HUDEP-2 (cell line): ENCODE results near the gene SNORC.
"Not testable (repeated sequence)": the region's sequence is repeated elsewhere in the genome, so short reads cannot be mapped to it uniquely, and the experiment has no call there.

Source experiments
- DNase-seq, 76 experiments: peaks; one replicate each; lab custom pipeline; 2025; ENCODE audit not compliant: unreplicated experiment in 76 of 76; lab: John Stamatoyannopoulos, UW

The SNORC gene

GRCh38 chr2:232894746-232895145, 24.7 kb downstream of the SNORC start:
- no peak for DNase-seq

GRCh38 chr2:232896111-232896510, 26.0 kb downstream of the SNORC start:
- DNase-seq = no peak

- no peak for DNase-seq
These were observed 26.9 kb downstream of the SNORC start for GRCh38 chr2:232896720-232897597.

DNA sequence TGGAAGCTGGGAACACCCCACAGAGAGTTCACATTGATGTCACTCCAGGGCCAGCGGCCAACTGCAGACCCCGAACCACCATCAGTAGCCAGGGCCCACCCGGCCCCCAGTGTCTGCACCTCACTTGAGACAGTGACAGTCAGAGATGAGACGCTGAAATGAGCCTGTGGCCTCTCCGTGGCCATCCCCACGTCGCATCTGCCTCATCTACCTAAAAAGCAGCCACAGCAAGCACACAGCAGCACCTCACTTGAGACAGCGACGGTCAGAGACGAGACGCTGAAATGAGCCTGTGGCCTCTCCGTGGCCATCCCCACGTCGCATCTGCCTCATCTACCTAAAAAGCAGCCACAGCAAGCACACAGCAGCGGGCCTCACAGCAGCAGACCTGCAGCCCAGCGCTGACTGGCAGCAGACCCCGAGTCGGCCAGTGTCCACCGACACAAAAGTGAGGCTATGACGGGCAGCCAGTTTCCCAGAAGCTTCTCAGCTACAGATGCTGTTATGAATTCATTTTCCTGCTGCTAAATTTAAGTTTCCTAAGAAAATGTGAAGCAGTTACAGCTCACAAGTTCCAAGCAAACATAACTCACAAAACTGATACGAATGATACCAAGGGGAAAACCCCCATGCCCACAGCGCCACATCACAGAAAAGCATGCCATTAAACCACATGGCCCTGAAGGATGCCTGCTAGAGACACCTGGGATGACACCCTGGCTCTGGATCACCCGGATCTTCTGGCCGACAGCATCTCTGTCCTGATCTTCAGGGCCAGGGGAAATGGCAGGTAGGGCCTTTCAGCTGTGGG, 27.7 kb downstream of the SNORC start:
- DNase-seq = no peak

GRCh38 chr2:232898592-232899543, 28.8 kb downstream of the SNORC start:
- DNase-seq = no peak

DNA sequence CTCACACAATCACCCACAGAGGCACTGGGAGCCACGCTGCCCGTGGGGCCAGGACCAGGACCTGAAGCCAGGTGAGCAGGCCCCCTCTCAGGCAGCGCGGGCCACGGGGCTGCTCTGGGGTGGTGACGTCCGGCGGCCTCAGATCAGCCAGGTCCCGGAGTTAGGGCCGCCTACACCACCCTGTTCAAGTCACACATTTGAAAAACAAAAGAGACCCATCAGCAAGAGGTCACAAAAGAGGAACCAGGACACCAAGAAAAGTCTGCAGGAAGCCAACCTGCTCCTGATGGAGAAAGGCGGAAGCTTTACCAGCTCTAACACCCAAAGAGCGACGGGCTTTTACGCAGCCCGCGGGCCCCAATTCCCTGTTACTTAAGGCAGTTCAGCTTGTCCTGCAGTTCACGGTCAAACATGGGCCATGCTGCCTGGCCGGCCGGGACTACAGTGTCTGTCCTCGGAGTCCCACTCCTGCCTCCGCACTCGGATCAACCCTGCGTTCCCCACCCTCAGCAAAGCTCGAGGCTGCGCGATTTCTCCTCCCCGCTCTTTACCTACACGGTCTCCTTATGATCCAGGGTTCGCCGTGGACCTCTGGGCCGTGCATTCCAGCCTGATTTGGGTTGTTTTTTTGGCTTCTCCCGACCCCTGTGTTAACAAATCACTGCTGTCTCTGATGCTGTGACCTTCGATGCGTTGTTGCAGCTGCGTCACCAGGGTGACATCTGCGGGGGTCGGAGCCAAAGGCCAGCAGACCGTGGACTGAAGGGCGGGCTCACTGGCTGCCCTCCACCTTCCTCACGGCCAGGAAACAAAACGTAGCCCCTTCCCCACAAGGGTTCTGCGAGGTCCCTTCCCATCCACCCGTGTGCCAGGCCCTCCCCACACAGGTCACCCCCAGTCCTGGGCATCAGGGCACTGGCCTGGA, 31.0 kb downstream of the SNORC start:
- no peak for DNase-seq

DNA sequence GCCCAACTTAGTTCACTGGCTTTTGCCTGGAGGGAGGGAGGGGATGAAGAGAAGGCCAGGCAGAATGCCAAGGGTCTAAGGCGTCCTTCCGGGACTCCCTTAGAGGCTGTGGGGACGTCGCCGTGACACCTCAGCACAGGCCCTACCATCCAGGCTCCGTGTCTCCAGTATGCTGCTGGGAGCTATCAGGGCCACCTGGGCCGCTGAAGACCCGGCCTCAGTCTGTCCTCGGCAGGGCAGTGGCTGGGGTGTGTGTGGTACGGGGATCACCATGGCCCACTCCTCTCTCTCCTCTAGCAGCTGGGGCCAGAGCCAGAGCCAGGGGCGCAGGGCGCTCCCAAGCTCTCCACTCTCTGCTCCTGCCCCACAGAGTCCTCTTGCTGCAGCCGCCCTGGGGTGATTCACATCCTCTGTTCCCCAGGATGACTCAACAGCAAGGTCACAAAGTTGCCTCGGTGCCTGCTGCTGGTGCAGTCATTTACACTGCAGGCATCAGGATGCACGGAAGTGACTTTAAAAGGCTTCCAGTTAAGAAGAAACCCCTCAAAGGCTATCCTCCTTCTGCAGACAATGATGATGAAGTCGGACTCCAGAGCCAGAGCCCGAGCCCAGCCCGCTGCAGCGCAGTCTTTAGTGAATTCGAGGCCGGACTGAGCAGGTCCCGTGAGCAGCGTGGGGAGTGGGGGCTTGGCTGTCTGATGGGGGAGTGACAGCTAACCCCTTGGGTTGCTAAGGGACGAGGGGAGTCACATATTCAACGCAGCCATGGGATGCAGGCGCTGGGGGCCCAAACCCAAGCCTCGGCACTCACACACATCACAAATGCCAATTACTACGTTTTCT, 31.9 kb downstream of the SNORC start:
- peak in 2 of 76 experiments; percentile 4 to 12 for DNase-seq

GRCh38 chr2:232903989-232904388, 33.9 kb downstream of the SNORC start:
- no peak for DNase-seq

DNA sequence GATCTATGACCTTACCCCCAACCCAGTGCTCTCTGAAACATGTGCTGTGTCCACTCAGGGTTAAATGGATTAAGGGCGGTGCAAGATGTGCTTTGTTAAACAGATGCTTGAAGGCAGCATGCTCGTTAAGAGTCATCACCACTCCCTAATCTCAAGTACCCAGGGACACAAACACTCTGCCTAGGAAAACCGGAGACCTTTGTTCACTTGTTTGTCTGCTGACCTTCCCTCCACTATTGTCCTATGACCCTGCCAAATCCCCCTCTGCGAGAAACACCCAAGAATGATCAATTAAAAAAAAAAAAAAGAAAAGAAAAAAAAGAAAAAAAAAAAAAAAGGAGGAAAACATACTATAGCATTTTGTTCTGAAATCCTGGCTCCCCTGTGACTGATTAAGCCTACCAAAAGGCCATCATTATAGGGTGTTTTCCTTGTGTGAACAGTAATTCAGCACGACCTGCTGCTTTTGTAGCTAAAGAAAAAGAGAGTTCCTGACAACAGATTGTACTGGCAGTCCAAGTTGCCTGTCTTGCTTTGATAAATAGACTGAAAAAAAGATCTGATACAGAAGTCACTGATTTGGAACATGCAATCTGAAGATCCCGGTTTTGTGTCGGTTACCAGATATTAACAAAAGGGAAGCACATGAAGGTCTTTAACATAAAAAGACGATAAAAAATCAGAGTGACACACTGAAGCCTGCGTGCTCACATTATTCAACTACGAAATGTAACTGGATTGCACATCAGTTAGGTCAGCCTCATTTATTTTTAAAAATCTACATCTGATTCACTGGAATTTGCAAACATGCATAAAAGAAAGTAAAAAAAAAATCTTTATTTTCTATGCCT, 37.0 kb downstream of the SNORC start:
- DNase-seq = not testable (repeated sequence)

DNA sequence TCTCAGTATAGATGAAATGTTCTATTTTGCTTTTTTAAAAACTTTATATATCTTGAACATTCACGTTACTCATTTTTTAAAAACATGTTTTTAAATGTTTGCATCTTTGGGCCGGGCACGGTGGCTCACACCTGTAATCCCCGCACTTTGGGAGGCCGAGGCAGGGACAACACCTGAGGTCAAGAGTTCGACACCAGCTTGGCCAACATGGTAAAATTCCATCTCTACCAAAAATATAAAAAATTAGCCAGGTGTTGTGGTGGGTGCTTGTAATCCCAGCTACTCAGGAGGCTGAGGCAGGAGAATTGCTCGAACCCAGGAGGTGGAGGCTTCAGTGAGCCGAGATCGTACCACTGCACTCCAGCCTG, 37.6 kb downstream of the SNORC start:
- not testable (repeated sequence) for DNase-seq

DNA sequence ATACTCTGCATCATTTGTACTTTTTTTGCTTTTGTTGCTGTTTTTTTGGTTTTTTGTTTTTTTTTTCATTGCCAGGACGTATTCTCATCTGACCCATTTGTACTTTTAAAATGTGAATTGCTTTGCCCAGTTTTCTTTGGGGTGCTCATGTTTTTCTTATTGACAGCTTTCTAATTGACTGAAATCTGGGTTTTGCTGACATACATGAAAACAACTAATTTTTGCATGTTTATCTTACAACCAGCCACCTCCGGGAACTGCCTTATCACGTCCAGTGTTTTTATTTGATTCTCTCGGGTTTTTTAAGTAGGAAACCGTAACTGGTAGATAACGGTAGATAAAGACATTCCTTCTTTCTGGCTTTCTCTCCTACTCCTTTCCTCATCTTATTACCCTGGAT, 38.6 kb downstream of the SNORC start:
- DNase-seq = no peak

DNA sequence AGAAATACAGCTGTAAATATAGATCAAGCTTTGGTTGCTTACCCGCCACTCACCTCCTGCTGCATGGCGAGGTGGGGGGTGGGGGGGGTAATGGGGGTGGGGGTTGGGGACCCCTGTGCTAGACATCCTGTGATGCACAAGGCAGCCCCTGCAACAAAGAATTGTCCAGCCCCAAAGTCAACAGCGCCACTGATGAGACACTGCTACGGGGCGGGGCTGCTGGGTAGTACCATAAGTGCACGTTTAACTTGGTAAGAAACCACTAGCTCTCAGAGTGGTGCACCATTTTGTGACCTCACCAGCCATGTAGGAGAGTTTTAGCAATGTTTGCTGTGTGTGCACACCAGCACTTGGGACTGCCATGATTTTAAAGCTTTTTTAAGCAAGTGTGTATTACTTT, 40.3 kb downstream of the SNORC start:
- no peak for DNase-seq

DNA sequence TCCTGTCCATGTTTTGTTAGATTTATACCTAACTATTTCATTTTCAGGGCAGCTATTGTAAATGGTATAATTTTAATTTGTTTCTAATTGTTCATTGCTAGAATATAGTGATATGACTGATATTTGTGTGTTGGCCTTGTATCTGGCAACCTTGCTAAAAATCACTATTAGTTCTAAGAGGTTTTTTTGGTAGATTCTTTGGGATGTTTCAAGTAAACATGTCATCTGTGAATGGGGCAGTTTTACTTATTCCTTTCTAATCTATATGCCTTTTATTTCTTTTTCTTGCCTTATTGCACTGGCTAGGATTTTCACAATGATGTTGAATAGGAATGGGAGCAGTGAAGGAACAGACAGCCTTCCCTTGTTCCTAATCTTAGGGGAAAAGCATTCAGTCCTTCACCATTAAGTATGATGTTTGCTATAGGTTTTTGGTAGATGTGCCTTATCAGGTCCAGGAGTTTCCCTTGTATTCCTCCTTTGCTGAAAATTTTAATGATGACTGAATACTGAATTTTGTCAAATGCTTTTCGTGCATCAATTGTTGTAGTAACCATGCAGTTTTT, 41.7 kb downstream of the SNORC start:
- DNase-seq = no peak

DNA sequence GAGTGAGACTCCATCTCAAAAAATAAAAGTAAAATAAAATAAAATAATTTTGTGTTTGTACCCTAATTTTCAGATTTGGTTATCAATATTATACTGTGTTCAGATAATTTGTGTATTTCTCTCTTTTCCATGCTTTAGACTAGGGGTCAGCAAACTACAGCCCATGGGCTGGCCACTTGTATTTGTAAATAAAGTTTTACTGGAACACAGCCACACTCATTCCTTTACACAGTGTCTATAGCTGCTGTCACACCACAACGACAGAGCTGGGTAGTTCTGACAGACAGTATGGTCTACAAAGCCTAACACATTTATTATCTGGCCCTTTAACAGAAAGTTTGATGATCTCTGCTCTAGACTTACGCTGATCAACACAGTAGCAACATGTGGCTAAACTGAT, 43.8 kb downstream of the SNORC start:
- no peak for DNase-seq

DNA sequence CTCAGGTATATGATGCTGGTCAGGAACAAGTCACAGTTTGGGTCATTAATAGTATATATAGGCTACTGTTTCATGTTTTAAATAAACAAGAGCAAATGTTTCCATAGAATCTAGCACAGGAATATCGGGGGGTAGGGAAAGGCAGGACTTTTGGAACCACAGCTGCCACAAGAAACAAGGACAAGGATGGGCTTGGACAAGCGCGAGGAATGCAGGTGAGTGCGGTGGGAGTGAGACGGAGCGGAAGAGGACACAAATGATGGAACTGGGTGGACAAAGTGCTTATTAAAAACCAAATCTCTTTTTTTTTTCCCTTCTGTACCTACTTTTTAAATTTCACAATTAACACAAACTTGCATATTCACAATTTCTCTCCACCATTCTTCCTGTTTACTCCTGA, 49.1 kb downstream of the SNORC start:
- no peak for DNase-seq

GRCh38 chr2:232920055-232920454, 50.0 kb downstream of the SNORC start:
- DNase-seq = no peak

DNA sequence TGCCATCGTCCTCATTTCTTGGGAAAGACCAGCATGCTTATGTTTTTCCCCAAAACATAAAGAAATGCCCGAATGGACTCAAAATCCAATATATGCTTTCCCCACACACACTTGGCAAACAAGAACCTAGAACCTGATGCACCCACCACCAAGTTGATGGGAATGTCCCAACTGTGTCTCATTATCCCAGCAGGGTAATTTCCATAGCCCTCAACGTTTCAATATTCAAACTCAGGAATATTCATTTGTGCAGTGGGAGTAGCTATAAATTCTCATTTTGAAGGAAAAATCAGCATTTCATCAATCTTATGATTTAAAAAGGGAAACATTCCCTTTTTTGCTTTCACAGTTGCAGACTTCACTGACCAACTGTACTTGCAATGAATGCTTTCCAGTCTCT, 50.7 kb downstream of the SNORC start:
- DNase-seq = no peak

DNA sequence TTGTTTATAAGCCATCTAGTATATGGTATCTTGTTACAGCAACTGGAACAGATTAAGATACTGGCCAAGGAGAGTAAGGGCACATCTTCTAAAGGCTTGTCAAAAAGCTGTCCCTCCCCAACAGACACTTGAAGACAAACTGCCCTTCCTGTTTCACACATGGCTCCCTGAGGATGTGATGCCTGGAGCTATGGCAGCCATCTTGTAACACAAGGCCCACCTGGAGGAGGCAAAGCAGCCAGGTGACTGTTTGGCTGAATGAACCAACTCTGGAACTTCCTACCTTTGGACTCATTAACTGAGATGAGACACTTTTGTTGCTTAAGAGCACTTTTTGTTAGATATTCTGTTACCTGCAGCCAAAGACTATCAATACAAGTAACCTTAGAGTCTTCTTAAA, 54.4 kb downstream of the SNORC start:
- no peak for DNase-seq
